ENCODE measurements around the gene RDX. TPM values are rescaled to one million over a fixed set of nuclear protein-coding genes. Genes with fewer than 3 reads are reported as not detected.

RDX gene
- total RNA-seq, 1 donor from 2014 or later, result 132 TPM

DNA sequence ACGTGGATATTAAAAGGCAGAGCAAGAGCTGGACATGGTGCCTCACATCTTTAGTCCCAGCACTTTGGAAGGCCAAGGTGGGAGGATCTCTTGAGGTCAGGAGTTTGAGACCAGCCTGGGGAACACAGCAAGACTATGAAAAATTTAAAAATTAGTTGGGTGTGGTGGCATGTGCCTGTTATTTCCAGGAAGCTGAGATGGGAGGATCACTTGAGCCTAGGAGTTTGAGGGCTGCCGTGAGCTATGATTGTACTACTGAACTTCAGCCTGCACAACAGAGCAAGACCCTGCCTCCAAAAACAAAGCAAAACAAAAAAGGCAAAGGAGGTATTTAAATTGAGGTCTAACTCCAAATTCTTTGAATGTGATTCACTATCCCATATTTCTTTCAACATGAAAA is 23.5 kb downstream of the RDX start:
- no peak overlapping the region for H3K27ac ChIP-seq (ENCODE audit: low read depth, low read length)
- Mint-ChIP-seq H3K9me3 (ENCODE audit: unreplicated experiment) (peaks cover 2% of the 10 kb centered on the region), H3K36me3 (ENCODE audit: low read depth, unreplicated experiment) (peaks cover 7% of the 10 kb centered on the region), H3K27ac (ENCODE audit: unreplicated experiment) (no peak overlapping the region), H3K4me1 (ENCODE audit: low read depth, unreplicated experiment) (peaks cover 1% of the 10 kb centered on the region), H3K27me3 (ENCODE audit: low read depth, unreplicated experiment) (no peaks in the 10 kb centered on the region), H3K4me3 (ENCODE audit: unreplicated experiment) (no peak overlapping the region)
- DNase-seq (ENCODE audit: low read depth) (no peak), FAIRE-seq (no peak)
- TF ChIP-seq CTCF (IDR thresholded peaks at IDR 0.05; ENCODE audit: insufficient read depth, low read depth, low read length) (no peak), EZH2 (IDR thresholded peaks at IDR 0.05; ENCODE audit: insufficient read depth, low read length) (no peak)
- peaks cover 12% of the 10 kb centered on the region for H3K36me3 ChIP-seq (ENCODE audit: insufficient read depth, low read length)
- no peak overlapping the region for H2AFZ ChIP-seq (ENCODE audit: low read depth, low read length)
- H3K79me2 ChIP-seq (ENCODE audit: insufficient read depth, low read length), result peaks cover 87% of the 10 kb centered on the region
- H3K4me1 ChIP-seq (ENCODE audit: insufficient read depth, low read length), result peaks cover 4% of the 10 kb centered on the region
- peak overlapping the region; percentile 3 for H3K4me2 ChIP-seq (ENCODE audit: low read length)
- no peaks in the 10 kb centered on the region for H3K27me3 ChIP-seq (ENCODE audit: insufficient read depth, low read length)
- no peak overlapping the region for H3K4me3 ChIP-seq (ENCODE audit: insufficient read depth, low read depth, low read length)
- H4K20me1 ChIP-seq (ENCODE audit: insufficient read depth, low read length), result peaks cover 38% of the 10 kb centered on the region
- no peak overlapping the region for H3K9ac ChIP-seq (ENCODE audit: low read length)
- H3K9me3 ChIP-seq (ENCODE audit: insufficient read depth, low read depth, low read length), result no peaks in the 10 kb centered on the region

- Histone ChIP-seq H2AFZ (ENCODE audit: low read depth, low read length) (no peak overlapping the region), H3K27me3 (ENCODE audit: insufficient read depth, low read length) (no peaks in the 10 kb centered on the region), H3K4me3 (ENCODE audit: insufficient read depth, low read depth, low read length) (no peak overlapping the region), H3K9me3 (ENCODE audit: insufficient read depth, low read depth, low read length) (no peaks in the 10 kb centered on the region), H3K4me1 (ENCODE audit: insufficient read depth, low read length) (peaks cover 4% of the 10 kb centered on the region), H3K9ac (ENCODE audit: low read length) (no peak overlapping the region), H3K36me3 (ENCODE audit: insufficient read depth, low read length) (peaks cover 8% of the 10 kb centered on the region), H3K4me2 (ENCODE audit: low read length) (no peak overlapping the region), H3K27ac (ENCODE audit: low read depth, low read length) (no peak overlapping the region), H4K20me1 (ENCODE audit: insufficient read depth, low read length) (peaks cover 38% of the 10 kb centered on the region), H3K79me2 (ENCODE audit: insufficient read depth, low read length) (peaks cover 81% of the 10 kb centered on the region)
- Mint-ChIP-seq H3K9me3 (ENCODE audit: unreplicated experiment) (peaks cover 2% of the 10 kb centered on the region), H3K27ac (ENCODE audit: unreplicated experiment) (no peak overlapping the region), H3K27me3 (ENCODE audit: low read depth, unreplicated experiment) (no peaks in the 10 kb centered on the region), H3K36me3 (ENCODE audit: low read depth, unreplicated experiment) (peaks cover 9% of the 10 kb centered on the region), H3K4me3 (ENCODE audit: unreplicated experiment) (no peak overlapping the region), H3K4me1 (ENCODE audit: low read depth, unreplicated experiment) (peaks cover 5% of the 10 kb centered on the region)
- no peak for FAIRE-seq
- DNase-seq (ENCODE audit: low read depth), result peak; percentile 5
- TF ChIP-seq CTCF (IDR thresholded peaks at IDR 0.05; ENCODE audit: insufficient read depth, low read depth, low read length) (no peak), EZH2 (IDR thresholded peaks at IDR 0.05; ENCODE audit: insufficient read depth, low read length) (no peak)
Measured at GRCh38 chr11:110269996-110270395, 26.4 kb downstream of the RDX start.

- Histone ChIP-seq H4K20me1 (ENCODE audit: insufficient read depth, low read length) (peaks cover 35% of the 10 kb centered on the region), H3K9ac (ENCODE audit: low read length) (no peak overlapping the region), H3K4me3 (ENCODE audit: insufficient read depth, low read depth, low read length) (no peak overlapping the region), H3K4me2 (ENCODE audit: low read length) (no peak overlapping the region), H3K4me1 (ENCODE audit: insufficient read depth, low read length) (peaks cover 4% of the 10 kb centered on the region), H3K9me3 (ENCODE audit: insufficient read depth, low read depth, low read length) (no peaks in the 10 kb centered on the region), H3K36me3 (ENCODE audit: insufficient read depth, low read length) (peaks cover 11% of the 10 kb centered on the region), H3K27ac (ENCODE audit: low read depth, low read length) (no peak overlapping the region), H3K79me2 (ENCODE audit: insufficient read depth, low read length) (peaks cover 73% of the 10 kb centered on the region), H3K27me3 (ENCODE audit: insufficient read depth, low read length) (no peaks in the 10 kb centered on the region), H2AFZ (ENCODE audit: low read depth, low read length) (no peak overlapping the region)
- no peak overlapping the region for H3K4me3 Mint-ChIP-seq (ENCODE audit: unreplicated experiment)
- no peaks in the 10 kb centered on the region for H3K27me3 Mint-ChIP-seq (ENCODE audit: low read depth, unreplicated experiment)
- FAIRE-seq (no peak), DNase-seq (ENCODE audit: low read depth) (no peak)
- H3K4me1 Mint-ChIP-seq (ENCODE audit: low read depth, unreplicated experiment), result peaks cover 5% of the 10 kb centered on the region
- H3K36me3 Mint-ChIP-seq (ENCODE audit: low read depth, unreplicated experiment), result peaks cover 9% of the 10 kb centered on the region
- H3K9me3 Mint-ChIP-seq (ENCODE audit: unreplicated experiment), result peaks cover 2% of the 10 kb centered on the region
- no peak for TF ChIP-seq CTCF (IDR thresholded peaks at IDR 0.05; ENCODE audit: insufficient read depth, low read depth, low read length)
- H3K27ac Mint-ChIP-seq (ENCODE audit: unreplicated experiment), result no peak overlapping the region
Measured at GRCh38 chr11:110268441-110268840, 28.0 kb downstream of the RDX start.

Data from astrocyte (in vitro differentiated cells and primary cell).